ENCODE results near the gene NLGN3.

DNA sequence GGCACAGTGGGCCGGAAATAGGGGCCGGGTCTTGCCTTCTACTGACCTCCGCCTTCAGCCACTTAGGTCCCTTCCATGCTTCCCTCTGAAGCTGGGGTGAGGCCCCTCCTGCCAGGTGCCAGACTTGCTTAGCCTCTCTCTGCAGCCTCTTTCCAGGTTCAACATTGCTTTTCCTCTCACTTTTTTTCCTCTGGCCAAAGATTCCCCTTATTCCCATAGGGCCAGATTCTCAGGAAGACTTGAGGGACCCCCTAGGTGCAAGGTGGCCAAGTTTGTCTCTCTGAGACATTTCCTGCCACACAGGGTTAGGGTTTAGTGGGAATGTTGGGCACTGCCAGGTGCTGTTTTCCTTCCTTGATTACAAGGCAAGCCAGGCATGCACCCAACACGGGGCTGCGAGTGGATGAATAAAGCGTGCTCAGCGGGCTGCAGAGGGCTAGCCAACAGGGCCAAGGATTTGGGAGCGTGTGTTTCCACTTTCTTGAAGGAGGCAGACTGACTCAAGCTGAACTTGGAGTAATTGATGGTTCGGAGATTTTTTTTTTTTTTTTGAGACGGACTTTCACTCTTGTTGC, 70.8 kb downstream of the NLGN3 start:
- TF ChIP-seq CTCF (conservative IDR thresholded peaks at IDR 0.05 in 1 of 2, IDR thresholded peaks at IDR 0.05 in 1 of 2; ENCODE audit: low read depth in 1 of 2, low read length in 2 of 2) (no peak), EZH2 (IDR thresholded peaks at IDR 0.05; ENCODE audit: low read length, missing control alignments) (no peak)

Measured in fibroblast of lung (primary cell).